Stimulated activated CD4-positive, alpha-beta T cell treated with anti-CD3 and anti-CD28 coated beads, Interleukin-1b, Interleukin-23, amount 100 ng/mL, for 48 hours (primary cell): ENCODE measurements around the gene KNDC1.
"Not testable (repeated sequence)": the region's sequence is repeated elsewhere in the genome, so short reads cannot be mapped to it uniquely, and the experiment has no call there.

Experiments
- DNase-seq: peaks from one replicate; pipeline ENCODE4 v3.0.0-alpha.2; 2020

KNDC1 gene

GRCh38 chr10:133141958-133142340 lies 18.1 kb upstream of the KNDC1 start:
- DNase-seq: no peak

- no peak for DNase-seq
Measured at GRCh38 chr10:133142523-133143199, 17.4 kb upstream of the KNDC1 start.

GRCh38 chr10:133143200-133143533 lies 16.9 kb upstream of the KNDC1 start:
- DNase-seq: no peak

- no peak for DNase-seq
Measured at GRCh38 chr10:133143546-133143945, 16.5 kb upstream of the KNDC1 start.

GRCh38 chr10:133144771-133145170 lies 15.2 kb upstream of the KNDC1 start:
- no peak for DNase-seq

- no peak for DNase-seq
Measured at GRCh38 chr10:133150226-133150625, 9.8 kb upstream of the KNDC1 start.

GRCh38 chr10:133150656-133151055 lies 9.4 kb upstream of the KNDC1 start:
- DNase-seq: no peak

- not testable (repeated sequence) for DNase-seq
Measured at GRCh38 chr10:133151071-133151470, 8.9 kb upstream of the KNDC1 start.

GRCh38 chr10:133151543-133151972 lies 8.5 kb upstream of the KNDC1 start:
- no peak for DNase-seq

- no peak for DNase-seq
Measured at GRCh38 chr10:133154411-133154810, 5.6 kb upstream of the KNDC1 start.

- DNase-seq: no peak
Measured at GRCh38 chr10:133154996-133155778, 4.8 kb upstream of the KNDC1 start.

- DNase-seq: no peak
Measured at GRCh38 chr10:133156674-133157579, 3.1 kb upstream of the KNDC1 start.

- no peak for DNase-seq
Measured at GRCh38 chr10:133157662-133158436, 2.2 kb upstream of the KNDC1 start.

GRCh38 chr10:133158437-133158755 lies 1.6 kb upstream of the KNDC1 start:
- no peak for DNase-seq

GRCh38 chr10:133158756-133159610 lies 1.0 kb upstream of the KNDC1 start:
- DNase-seq: no peak

- DNase-seq: no peak
Measured at GRCh38 chr10:133159611-133159949, 439 bp upstream of the KNDC1 start.

GRCh38 chr10:133160826-133161471 lies 930 bp downstream of the KNDC1 start:
- no peak for DNase-seq

- no peak for DNase-seq
Measured at GRCh38 chr10:133161486-133162109, 1.6 kb downstream of the KNDC1 start.

GRCh38 chr10:133162178-133162909 lies 2.3 kb downstream of the KNDC1 start:
- no peak for DNase-seq
